Smooth muscle cell of the brain vasculature (primary cell): Measurements from ENCODE around the gene P2RY8.
"Not testable (repeated sequence)": the region's sequence is repeated elsewhere in the genome, so short reads cannot be mapped to it uniquely, and the experiment has no call there.

Experiments used
- DNase-seq: peaks from one replicate; pipeline ENCODE4 v3.0.0-alpha.2; 2012; ENCODE audit warnings: low read depth, low spot score

P2RY8 gene

GRCh38 chrX:1464971-1465285 lies 72.1 kb downstream of the P2RY8 start:
- DNase-seq, result no peak

GRCh38 chrX:1464041-1464970 lies 72.7 kb downstream of the P2RY8 start:
- DNase-seq, result no peak

GRCh38 chrX:1463581-1463980 lies 73.4 kb downstream of the P2RY8 start:
- DNase-seq, result no peak

DNA sequence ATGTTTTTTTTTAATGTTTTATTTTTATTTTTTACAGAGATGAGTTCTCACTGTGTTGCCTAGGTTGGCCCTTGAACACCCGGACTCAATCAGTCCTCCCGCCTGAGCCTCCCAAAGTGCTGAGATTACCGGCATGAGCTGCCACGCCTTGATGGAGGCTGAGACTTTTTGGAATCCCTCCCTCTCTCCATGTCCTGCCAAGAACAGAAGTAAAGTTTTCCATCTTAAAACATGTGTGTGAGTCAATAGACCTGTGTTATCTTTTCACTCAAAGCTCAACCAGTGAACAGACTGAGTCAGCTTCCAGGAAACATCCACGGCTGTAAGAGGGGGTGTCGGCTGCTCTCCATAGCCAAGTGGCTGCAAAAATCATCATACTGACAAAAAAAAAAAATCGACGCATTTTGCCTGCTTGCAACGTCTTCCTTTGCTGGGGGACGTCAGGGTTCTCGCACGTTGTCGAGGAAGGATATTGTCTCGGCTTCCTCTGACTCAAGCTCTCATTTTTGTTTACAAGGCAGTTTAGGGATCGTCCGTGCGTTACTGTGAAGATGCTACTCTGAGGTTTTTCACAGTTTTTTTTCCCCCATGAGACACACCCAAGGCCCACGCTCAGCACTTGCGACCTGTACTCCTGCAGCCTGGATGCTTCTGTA lies 74.3 kb downstream of the P2RY8 start:
- DNase-seq, result no peak

DNA sequence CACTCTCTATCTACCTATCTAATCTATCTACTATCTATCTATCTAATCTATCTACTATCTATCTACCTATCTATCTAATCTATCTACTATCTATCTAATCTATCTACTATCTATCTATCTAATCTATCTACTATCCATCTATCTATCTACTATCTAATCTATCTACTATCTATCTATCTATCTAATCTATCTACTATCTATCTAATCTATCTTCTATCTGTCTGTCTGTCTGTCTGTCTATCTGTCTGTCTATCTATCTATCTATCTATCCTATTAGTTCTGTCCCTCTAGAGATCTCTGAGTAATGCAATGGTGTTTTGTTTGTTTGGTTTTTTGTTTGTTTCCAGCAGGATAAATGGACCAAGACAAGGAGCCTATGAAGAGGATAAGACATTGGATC lies 74.9 kb downstream of the P2RY8 start:
- no peak for DNase-seq

GRCh38 chrX:1455948-1456280 lies 81.1 kb downstream of the P2RY8 start:
- no peak for DNase-seq

DNA sequence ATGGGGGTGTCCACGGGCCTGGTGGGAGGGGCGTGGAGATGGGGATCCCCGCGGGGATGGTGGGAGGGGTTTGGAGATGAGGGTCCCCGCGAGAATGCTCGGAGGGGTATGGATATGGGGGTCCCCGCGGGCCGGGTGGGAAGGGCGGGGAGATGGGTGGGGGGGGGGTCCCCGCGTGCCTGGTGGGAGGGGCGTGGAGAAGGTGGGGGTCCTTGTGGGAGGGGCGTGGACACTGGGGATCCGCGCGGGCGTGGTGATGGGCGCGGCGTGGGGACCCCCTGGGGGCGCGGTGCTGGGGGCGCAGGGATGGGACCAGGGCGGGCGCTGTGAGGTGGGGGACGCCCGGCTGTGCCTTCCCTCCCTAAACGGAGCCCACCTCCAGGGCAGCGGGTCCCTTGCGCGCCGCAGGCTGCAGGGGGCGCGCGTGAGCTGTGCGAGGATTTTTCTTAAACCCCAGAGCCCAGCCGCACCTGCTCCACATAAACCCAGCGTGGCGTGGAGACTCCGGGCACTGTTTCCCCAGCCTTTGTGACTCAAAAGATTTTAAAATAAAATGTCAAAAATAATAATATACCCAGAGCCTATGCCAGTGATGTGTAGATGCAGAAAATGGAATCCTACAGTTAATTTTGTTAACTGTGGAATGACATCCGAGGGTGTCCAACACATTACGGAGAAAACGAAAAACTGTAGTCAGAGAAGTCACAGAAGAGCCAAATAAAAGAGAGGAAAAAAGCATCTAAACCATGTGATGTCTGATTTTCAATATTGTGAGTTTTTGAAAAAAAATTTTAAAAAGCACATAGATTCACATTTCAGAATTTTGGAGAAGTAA lies 82.8 kb downstream of the P2RY8 start:
- peak; percentile 54 for DNase-seq

GRCh38 chrX:1453395-1453783 lies 83.6 kb downstream of the P2RY8 start:
- DNase-seq, result no peak

- DNase-seq, result peak; percentile 97
Measured at GRCh38 chrX:1452516-1453394, 84.2 kb downstream of the P2RY8 start, which contains the start of gene ASMTL. Gene ASMTL, minus strand, starts transcription at chrX:1452909. Its CDS starts 69 bp downstream, at chrX:1452840.

DNA sequence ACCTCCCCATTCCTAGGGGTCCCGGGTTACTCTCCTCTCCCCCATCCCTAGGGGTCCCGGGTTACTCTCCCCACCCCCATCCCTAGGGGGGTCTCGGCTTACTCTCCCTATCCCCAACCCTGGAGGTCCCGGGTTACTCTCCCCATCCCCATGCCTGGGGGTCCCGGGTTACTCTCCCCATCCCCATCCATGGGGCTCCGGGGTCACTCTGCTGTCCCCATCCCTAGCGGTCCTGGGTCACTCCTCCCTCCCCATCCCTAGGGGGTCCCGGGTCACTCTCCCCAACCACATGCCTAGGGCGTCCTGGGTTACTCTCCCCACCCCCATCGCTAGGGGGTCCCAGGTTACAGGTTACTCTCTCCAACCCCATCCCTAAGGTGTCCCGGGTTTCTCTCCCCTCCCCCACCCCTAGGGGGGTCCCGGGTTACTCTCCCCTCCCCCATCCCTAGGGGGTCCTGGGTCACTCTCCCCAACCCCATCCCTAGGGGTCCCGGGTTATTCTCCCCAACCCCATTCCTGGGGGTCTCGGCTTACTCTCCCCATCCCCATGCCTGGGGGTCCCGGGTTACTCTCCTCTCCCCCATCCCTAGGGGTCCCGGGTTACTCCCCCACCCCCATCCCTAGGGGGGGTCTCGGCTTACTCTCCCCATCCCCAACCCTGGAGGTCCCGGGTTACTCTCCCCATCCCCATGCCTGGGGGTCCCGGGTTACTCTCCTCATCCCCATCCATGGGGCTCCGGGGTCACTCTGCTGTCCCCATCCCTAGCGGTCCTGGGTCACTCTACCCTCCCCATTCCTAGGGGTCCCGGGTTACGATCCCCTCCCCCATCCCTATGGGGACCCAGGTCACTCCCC lies 85.1 kb downstream of the P2RY8 start:
- no peak for DNase-seq

GRCh38 chrX:1451251-1451660 lies 85.7 kb downstream of the P2RY8 start:
- DNase-seq, result no peak

GRCh38 chrX:1450361-1451161 lies 86.4 kb downstream of the P2RY8 start:
- DNase-seq, result no peak

DNA sequence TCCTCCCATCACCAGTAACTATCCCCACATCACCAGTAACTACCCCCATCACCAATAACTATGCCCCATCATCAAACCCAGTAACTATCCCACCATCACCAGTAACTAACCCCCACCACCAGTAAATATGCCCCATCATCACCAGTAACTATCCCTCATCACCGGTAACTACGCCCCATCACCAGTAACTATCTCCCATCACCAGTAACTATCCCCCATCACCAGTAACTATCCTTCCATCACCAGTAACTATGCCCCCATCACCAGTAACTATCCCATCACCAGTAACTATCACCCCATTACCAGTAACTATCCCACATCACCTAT lies 87.2 kb downstream of the P2RY8 start:
- DNase-seq, result no peak

- DNase-seq, result no peak
Measured at GRCh38 chrX:1449036-1449822, 87.8 kb downstream of the P2RY8 start.

GRCh38 chrX:1448573-1449001 lies 88.4 kb downstream of the P2RY8 start:
- not testable (repeated sequence) for DNase-seq

DNA sequence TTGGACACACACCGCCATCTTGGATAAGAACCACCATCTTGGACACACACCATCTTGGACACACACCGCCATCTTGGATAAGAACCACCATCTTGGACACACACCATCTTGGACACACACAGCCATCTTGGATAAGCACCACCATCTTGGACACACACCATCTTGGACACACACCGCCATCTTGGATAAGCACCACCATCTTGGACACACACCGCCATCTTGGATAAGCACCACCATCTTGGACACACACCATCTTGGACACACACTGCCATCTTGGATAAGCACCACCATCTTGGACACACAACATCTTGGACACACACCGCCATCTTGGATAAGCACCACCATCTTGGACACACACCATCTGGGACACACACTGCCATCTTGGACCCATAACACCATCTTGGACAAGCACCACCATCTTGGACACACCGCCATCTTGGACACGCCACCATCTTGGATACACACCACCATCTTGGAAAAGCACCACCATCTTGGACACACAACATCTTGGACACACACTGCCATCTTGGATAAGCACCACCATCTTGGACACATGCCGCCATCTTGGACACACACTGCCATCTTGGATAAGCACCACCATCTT lies 88.9 kb downstream of the P2RY8 start:
- DNase-seq, result not testable (repeated sequence)

GRCh38 chrX:1446984-1447968 lies 89.7 kb downstream of the P2RY8 start:
- DNase-seq, result not testable (repeated sequence)
